VCaP (cell line): ENCODE measurements around the gene IL1A.

Source experiments
- H3K27ac ChIP-seq: fragments of 450-650 bp; 2 replicates; pipeline ENCODE4 v1.5.1; 2017
- CTCF ChIP-seq: fragments of 450-650 bp; conservative IDR thresholded peaks from 2 replicates; pipeline ENCODE4 v1.5.1; 2017; ENCODE audit warnings: mild to moderate bottlenecking, moderate library complexity

IL1A gene

GRCh38 chr2:112776113-112776512 lies 8.2 kb downstream of the IL1A start:
- no peak overlapping the region for H3K27ac ChIP-seq
- no peak for TF ChIP-seq CTCF

GRCh38 chr2:112774536-112775285 lies 9.6 kb downstream of the IL1A start:
- H3K27ac ChIP-seq: no peak overlapping the region
- no peak for TF ChIP-seq CTCF

- H3K27ac ChIP-seq: no peak overlapping the region
- no peak for TF ChIP-seq CTCF
Measured at GRCh38 chr2:112773556-112773955, 10.7 kb downstream of the IL1A start.

- TF ChIP-seq CTCF: no peak
Measured at GRCh38 chr2:112772911-112773475, 11.3 kb downstream of the IL1A start.

GRCh38 chr2:112772322-112772721 lies 12.0 kb downstream of the IL1A start:
- H3K27ac ChIP-seq: no peak overlapping the region
- no peak for TF ChIP-seq CTCF

More at GRCh38 chr2:112772911-112773475, 11.3 kb downstream of the IL1A start:
- no peak overlapping the region for H3K27ac ChIP-seq

- H3K27ac ChIP-seq: no peak overlapping the region
- no peak for TF ChIP-seq CTCF
Measured at GRCh38 chr2:112768432-112768831, 15.9 kb downstream of the IL1A start.

- no peak for TF ChIP-seq CTCF
- H3K27ac ChIP-seq: no peak overlapping the region
Measured at GRCh38 chr2:112767693-112768330, 16.5 kb downstream of the IL1A start.
